Esophagus squamous epithelium (tissue), 4 donors: ENCODE data around the gene THAP4.

Source experiments
- CTCF ChIP-seq, 6 experiments: fragments of 450-650 bp in 4 of 6; fragments of 200-600 bp in 2 of 6; sonication (generic) in 2 of 6; IDR thresholded peaks; one replicate each; pipeline ENCODE4 v1.5.1; 2016 to 2019; ENCODE audit warnings: antibody characterized with exemption in 6 of 6, mild to moderate bottlenecking in 4 of 6, moderate library complexity in 4 of 6
- POLR2A ChIP-seq, 4 donors: fragments of 450-650 bp; IDR thresholded peaks; one replicate each; pipeline ENCODE4 v1.6.1; 2017; ENCODE audit warnings: antibody characterized with exemption in 4 of 4, mild to moderate bottlenecking in 4 of 4, moderate library complexity in 3 of 4

GRCh38 chr2:241619597-241620418 is 17.1 kb downstream of the THAP4 start:
- TF ChIP-seq CTCF (IDR thresholded peaks at IDR 0.05) (no peak), POLR2A (IDR thresholded peaks at IDR 0.05) (no peak)
